ENCODE results near the gene UGT2A1.
"Not testable (repeated sequence)": the region's sequence is repeated elsewhere in the genome, so short reads cannot be mapped to it uniquely, and the experiment has no call there.

The UGT2A1 gene

GRCh38 chr4:69653147-69653546 lies at the start of gene UGT2A1:
Gene UGT2A1, minus strand, starts transcription at chr4:69653247. Its CDS starts 5,603 bp downstream, at chr4:69647644.
- DNase-seq (ENCODE audit: low read depth) = no peak

- DNase-seq (ENCODE audit: low read depth) = no peak
Observed at GRCh38 chr4:69702201-69702600, 49.2 kb upstream of the UGT2A1 start.

GRCh38 chr4:69701696-69702095 lies 48.6 kb upstream of the UGT2A1 start:
- no peak for DNase-seq (ENCODE audit: low read depth)

- no peak for DNase-seq (ENCODE audit: low read depth)
Observed at GRCh38 chr4:69697536-69698242, 44.6 kb upstream of the UGT2A1 start.

- no peak for DNase-seq (ENCODE audit: low read depth)
Observed at GRCh38 chr4:69689599-69689998, 36.6 kb upstream of the UGT2A1 start.

GRCh38 chr4:69684804-69685203 lies 31.8 kb upstream of the UGT2A1 start:
- no peak for DNase-seq (ENCODE audit: low read depth)

- no peak for DNase-seq (ENCODE audit: low read depth)
Observed at GRCh38 chr4:69668680-69669079, 15.6 kb upstream of the UGT2A1 start.

- DNase-seq (ENCODE audit: low read depth) = not testable (repeated sequence)
Observed at GRCh38 chr4:69664009-69664408, 11.0 kb upstream of the UGT2A1 start.

GRCh38 chr4:69661130-69661803 lies 8.2 kb upstream of the UGT2A1 start:
- DNase-seq (ENCODE audit: low read depth) = not testable (repeated sequence)

GRCh38 chr4:69658133-69658532 lies 5.1 kb upstream of the UGT2A1 start:
- no peak for DNase-seq (ENCODE audit: low read depth)

GRCh38 chr4:69656653-69657158 lies 3.7 kb upstream of the UGT2A1 start:
- DNase-seq (ENCODE audit: low read depth) = no peak

- DNase-seq (ENCODE audit: low read depth) = no peak
Observed at GRCh38 chr4:69650872-69651271, 2.2 kb downstream of the UGT2A1 start.

- no peak for DNase-seq (ENCODE audit: low read depth)
Observed at GRCh38 chr4:69649629-69650028, 3.4 kb downstream of the UGT2A1 start.

- no peak for DNase-seq (ENCODE audit: low read depth)
Observed at GRCh38 chr4:69649207-69649606, 3.8 kb downstream of the UGT2A1 start.

GRCh38 chr4:69642961-69643360 lies 10.1 kb downstream of the UGT2A1 start:
- no peak for DNase-seq (ENCODE audit: low read depth)

GRCh38 chr4:69640289-69640688 lies 12.8 kb downstream of the UGT2A1 start:
- DNase-seq (ENCODE audit: low read depth) = no peak

- no peak for DNase-seq (ENCODE audit: low read depth)
Observed at GRCh38 chr4:69639542-69639941, 13.5 kb downstream of the UGT2A1 start, which contains the start of gene UGT2A2. Gene UGT2A2, minus strand, starts transcription at chr4:69639642. Its CDS starts 2 bp downstream, at chr4:69639640.

GRCh38 chr4:69617083-69617694 lies 35.9 kb downstream of the UGT2A1 start:
- DNase-seq (ENCODE audit: low read depth) = no peak

GRCh38 chr4:69610484-69610883 lies 42.6 kb downstream of the UGT2A1 start:
- DNase-seq (ENCODE audit: low read depth) = no peak

GRCh38 chr4:69601065-69601464 lies 52.0 kb downstream of the UGT2A1 start:
- no peak for DNase-seq (ENCODE audit: low read depth)

GRCh38 chr4:69600013-69600412 lies 53.0 kb downstream of the UGT2A1 start:
- DNase-seq (ENCODE audit: low read depth) = no peak

- DNase-seq (ENCODE audit: low read depth) = no peak
Observed at GRCh38 chr4:69594382-69594781, 58.7 kb downstream of the UGT2A1 start.

GRCh38 chr4:69591364-69591763 lies 61.7 kb downstream of the UGT2A1 start:
- no peak for DNase-seq (ENCODE audit: low read depth)
